HAP-1 (cell line): ENCODE measurements around the gene FAM186B.
"Not testable (repeated sequence)": the region's sequence is repeated elsewhere in the genome, so short reads cannot be mapped to it uniquely, and the experiment has no call there.

Experiments
- DNase-seq, 2 experiments: peaks; one replicate each; pipeline ENCODE4 v3.0.0-alpha.2; 2016 to 2020; ENCODE audit warnings: low spot score in 2 of 2
- H3K27me3 ChIP-seq: fragments of 250-450 bp; sonication (Bioruptor Pico); 2 replicates; pipeline ENCODE4 v1.5.1; 2020; ENCODE audit warnings: low read depth, mild to moderate bottlenecking, moderate library complexity
- H3K36me3 ChIP-seq: fragments of 250-450 bp; sonication (Bioruptor Pico); replicated peaks from 2 replicates; pipeline ENCODE4 v1.5.1; 2020; ENCODE audit warnings: mild to moderate bottlenecking
- H3K4me1 ChIP-seq: fragments of 250-450 bp; sonication (Bioruptor Pico); 2 replicates; pipeline ENCODE4 v1.5.1; 2020; ENCODE audit warnings: mild to moderate bottlenecking
- H3K4me3 ChIP-seq: fragments of 250-450 bp; sonication (Bioruptor Pico); 2 replicates; pipeline ENCODE4 v1.5.1; 2020; ENCODE audit warnings: mild to moderate bottlenecking, moderate library complexity
- H3K9me3 ChIP-seq: fragments of 250-450 bp; sonication (Bioruptor Pico); 2 replicates; pipeline ENCODE4 v1.5.1; 2020; ENCODE audit warnings: mild to moderate bottlenecking, moderate library complexity
- in situ Hi-C: fragments of 300-500 bp; cut with MboI; formaldehyde crosslinking; loops from 3 replicates; pipeline ENCODE4 v1.14.3; 2020; ENCODE audit warnings: low sequenced_read_pairs, inconsistent platforms, mixed read lengths

FAM186B gene, protein sequence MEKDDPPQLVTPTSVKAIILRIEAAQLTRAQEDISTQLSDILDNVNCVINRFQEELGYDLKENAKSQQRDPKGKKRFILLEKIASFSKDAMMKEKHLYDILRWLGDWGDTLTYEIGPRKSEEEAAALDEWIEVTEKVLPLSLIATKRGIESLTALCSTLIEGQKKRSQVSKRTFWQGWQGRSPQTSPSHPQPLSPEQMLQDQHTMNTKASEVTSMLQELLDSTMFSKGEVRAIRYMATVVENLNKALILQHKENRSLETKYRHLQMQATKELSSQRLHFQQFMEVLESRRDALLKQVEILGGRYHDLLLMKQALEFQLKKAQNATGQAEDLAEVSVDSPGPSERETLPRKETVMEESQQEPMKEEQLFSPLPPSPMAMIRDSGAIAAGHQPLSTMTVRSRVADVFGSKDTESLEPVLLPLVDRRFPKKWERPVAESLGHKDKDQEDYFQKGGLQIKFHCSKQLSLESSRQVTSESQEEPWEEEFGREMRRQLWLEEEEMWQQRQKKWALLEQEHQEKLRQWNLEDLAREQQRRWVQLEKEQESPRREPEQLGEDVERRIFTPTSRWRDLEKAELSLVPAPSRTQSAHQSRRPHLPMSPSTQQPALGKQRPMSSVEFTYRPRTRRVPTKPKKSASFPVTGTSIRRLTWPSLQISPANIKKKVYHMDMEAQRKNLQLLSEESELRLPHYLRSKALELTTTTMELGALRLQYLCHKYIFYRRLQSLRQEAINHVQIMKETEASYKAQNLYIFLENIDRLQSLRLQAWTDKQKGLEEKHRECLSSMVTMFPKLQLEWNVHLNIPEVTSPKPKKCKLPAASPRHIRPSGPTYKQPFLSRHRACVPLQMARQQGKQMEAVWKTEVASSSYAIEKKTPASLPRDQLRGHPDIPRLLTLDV

DNA sequence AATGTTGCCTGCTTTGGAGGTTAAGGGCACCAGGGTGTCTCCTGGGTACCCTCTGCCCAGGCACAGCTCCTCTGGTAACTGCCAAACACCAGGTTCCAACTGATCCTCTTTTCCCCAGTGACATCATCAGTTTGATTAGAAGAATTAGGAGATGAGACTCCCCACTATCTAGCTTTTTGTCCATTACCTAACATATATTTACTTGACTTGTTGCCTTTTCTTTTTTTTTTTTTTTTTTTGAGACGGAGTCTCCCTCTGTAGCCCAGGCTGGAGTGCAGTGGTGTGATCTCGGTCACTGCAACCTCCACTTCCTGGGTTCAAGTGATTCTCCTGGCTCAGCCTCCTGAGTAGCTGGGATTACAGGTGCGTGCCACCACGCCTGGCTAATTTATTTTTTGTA lies at the start of gene FAM186B:
FAM186B (minus strand) TSS at position 101 of the 400 bp plus-strand sequence. CDS start 162 bp downstream, outside the sequence.
- H3K36me3 ChIP-seq, H3K4me3 ChIP-seq, H3K9me3 ChIP-seq, DNase-seq, H3K27me3 ChIP-seq, in situ Hi-C loops, H3K4me1 ChIP-seq: not testable (repeated sequence)

GRCh38 chr12:49654715-49655114 lies 49.3 kb upstream of the FAM186B start:
- H3K36me3 ChIP-seq: no peaks in the 10 kb centered on the region; the same call in none of the 2 replicates
- no peaks in the 10 kb centered on the region for H3K27me3 ChIP-seq
- H3K4me3 ChIP-seq: no peak overlapping the region
- H3K4me1 ChIP-seq: no peaks in the 10 kb centered on the region
- in situ Hi-C loops: no loop called here
- DNase-seq: no peak
- no peaks in the 10 kb centered on the region for H3K9me3 ChIP-seq

DNA sequence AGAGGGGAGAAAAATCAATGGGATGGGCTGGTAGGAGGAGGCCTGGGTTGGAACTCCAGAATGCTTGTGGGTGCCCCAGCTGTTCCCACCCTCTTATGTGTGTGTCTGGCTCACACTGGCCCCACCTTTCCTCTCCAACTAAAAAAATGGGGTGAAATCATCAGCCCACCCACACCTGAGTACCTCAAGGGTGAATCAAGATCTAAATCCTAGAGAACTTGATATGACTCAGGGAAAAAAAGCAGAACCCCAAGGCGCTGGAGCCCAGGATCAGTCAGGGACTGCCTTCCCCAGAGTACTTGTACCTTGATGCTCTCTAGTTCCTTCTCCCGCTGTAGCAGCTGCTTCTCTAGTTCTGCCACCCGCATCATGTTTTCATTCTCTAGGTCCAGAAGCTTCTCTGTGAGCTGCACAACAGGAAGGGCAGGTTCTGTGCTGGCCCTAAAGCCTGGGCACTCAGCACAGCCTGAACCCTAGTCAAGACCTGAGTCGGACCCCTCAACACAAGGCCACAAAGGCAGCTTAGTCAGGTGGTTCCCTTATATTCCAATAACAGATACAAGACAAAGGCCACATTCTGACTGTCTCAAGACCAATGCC lies 47.6 kb upstream of the FAM186B start:
- DNase-seq: no peak
- in situ Hi-C loops: no loop called here
- Histone ChIP-seq H3K4me3 (no peak overlapping the region), H3K27me3 (no peaks in the 10 kb centered on the region), H3K4me1 (no peaks in the 10 kb centered on the region), H3K9me3 (no peaks in the 10 kb centered on the region), H3K36me3 (no peaks in the 10 kb centered on the region; the same call in none of the 2 replicates)

DNA sequence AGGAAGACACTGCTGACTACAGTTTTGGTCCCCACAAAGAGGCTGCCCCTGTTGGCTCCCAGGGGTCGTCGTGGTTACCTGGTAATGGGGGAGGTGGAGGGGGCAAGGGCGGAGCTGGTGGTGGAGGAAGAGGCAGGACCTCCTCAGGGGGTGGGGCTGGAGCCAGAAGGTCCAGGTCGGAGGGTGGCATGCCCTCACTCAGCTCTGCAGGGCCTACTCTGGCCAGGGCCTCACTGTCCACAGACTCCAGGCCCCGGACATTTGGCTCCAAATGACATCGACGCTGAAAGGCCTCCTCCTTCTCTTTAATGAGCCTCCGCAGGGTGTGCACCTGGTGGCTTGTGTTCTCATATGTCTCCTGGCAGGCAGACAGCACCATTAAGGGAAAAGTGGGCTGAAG lies 46.4 kb upstream of the FAM186B start:
- DNase-seq: no peak
- Histone ChIP-seq H3K9me3 (no peaks in the 10 kb centered on the region), H3K27me3 (no peaks in the 10 kb centered on the region), H3K4me3 (no peak overlapping the region), H3K4me1 (no peaks in the 10 kb centered on the region), H3K36me3 (no peaks in the 10 kb centered on the region; the same call in none of the 2 replicates)
- in situ Hi-C loops: no loop called here

DNA sequence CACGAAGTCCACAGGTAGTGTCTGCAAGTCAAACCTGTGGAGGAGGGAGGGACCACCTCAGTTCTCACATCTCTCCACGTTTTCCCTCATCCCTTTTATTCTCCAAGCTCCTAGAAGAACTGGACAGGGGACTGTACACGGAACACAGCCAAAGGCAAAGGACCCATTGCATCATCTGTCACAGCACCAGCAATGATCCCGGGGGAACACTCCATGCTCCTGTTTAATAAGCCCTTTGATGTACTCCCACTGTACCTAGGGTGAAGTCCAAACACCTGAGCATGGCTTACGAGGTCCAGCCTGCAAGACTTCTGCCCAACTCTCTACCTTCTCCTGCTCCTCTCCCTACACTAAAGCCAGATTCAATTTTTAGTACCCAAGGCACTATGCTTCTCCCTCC lies 44.5 kb upstream of the FAM186B start:
- no peaks in the 10 kb centered on the region for H3K27me3 ChIP-seq
- no peak for DNase-seq
- no peak overlapping the region for H3K4me3 ChIP-seq
- H3K36me3 ChIP-seq: peaks cover 6% of the 10 kb centered on the region
- H3K4me1 ChIP-seq: no peaks in the 10 kb centered on the region
- no peaks in the 10 kb centered on the region for H3K9me3 ChIP-seq
- in situ Hi-C loops: no loop called here

- peaks cover 6% of the 10 kb centered on the region for H3K36me3 ChIP-seq
- no peaks in the 10 kb centered on the region for H3K9me3 ChIP-seq
- no peaks in the 10 kb centered on the region for H3K4me1 ChIP-seq
- H3K27me3 ChIP-seq: no peaks in the 10 kb centered on the region
- in situ Hi-C loops: no loop called here
- DNase-seq: no peak
- no peak overlapping the region for H3K4me3 ChIP-seq
Measured at GRCh38 chr12:49649445-49649844, 44.0 kb upstream of the FAM186B start.

DNA sequence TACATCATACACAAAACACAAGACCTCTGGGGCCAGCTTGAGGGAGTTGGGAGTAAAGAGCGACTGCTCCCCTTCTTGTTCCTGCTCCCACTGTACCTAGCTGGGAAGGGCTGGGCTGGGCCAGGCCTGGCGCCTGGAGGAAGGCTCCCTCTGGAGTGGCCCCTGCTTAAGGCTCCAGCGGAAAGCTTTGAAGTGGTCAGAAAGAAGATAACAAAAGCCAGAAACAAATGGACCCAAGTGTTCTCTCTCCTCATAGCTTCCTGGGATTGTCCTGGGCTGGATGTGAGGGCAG lies 43.2 kb upstream of the FAM186B start:
- in situ Hi-C loops: no loop called here
- no peaks in the 10 kb centered on the region for H3K4me1 ChIP-seq
- no peak for DNase-seq
- no peaks in the 10 kb centered on the region for H3K9me3 ChIP-seq
- no peaks in the 10 kb centered on the region for H3K27me3 ChIP-seq
- H3K4me3 ChIP-seq: no peak overlapping the region
- H3K36me3 ChIP-seq: peaks cover 13% of the 10 kb centered on the region

DNA sequence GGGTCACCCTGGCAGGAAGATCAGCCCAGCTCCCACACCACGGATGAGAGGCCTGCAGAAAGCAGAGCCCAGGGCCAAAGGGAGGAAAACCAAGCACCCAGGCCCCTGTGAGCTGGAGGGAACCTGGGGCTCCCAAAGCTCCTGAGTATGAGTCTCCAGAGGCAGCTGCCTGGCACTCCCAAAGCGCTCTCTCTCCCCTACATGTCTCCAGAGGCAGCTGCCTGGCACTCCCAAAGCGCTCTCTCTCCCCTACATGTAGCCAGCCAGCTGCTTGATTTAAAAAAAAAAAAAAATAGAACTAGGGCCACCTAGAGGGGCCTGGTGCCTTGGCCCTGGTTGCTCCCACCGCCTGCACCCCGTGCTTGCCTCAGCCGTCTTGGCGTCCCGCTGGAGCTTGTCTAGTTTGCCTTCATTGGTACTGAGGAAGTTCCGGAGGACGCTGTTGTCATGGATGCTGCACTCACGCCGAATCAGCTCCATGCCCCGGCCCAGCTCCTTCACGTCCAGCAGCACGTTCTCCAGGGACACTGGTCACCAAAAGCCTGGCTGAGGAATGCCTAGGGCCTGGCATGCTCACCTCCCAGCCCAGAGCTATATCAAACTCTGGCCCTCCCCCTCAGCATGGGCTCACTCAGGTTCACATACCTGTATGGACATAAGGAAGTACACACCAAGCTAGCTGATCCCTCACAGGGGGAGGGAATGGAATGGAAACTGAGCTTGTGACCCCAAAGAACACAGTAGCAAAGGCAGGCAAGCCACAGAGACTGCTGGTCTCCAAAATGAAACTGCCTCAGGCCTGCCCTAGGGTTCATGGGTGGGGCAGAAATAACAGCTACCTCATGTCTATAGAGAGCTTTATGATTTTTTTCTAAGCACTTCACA lies 42.6 kb upstream of the FAM186B start:
- H3K4me1 ChIP-seq: no peaks in the 10 kb centered on the region
- no peak for DNase-seq
- no peak overlapping the region for H3K4me3 ChIP-seq
- H3K9me3 ChIP-seq: no peaks in the 10 kb centered on the region
- in situ Hi-C loops: no loop called here
- no peaks in the 10 kb centered on the region for H3K27me3 ChIP-seq
- H3K36me3 ChIP-seq: peaks cover 13% of the 10 kb centered on the region

GRCh38 chr12:49646871-49647654 lies 41.6 kb upstream of the FAM186B start:
- Histone ChIP-seq H3K4me1 (no peaks in the 10 kb centered on the region), H3K27me3 (no peaks in the 10 kb centered on the region), H3K9me3 (no peaks in the 10 kb centered on the region), H3K36me3 (peaks cover 13% of the 10 kb centered on the region), H3K4me3 (no peak overlapping the region)
- in situ Hi-C loops: no loop called here
- no peak for DNase-seq

DNA sequence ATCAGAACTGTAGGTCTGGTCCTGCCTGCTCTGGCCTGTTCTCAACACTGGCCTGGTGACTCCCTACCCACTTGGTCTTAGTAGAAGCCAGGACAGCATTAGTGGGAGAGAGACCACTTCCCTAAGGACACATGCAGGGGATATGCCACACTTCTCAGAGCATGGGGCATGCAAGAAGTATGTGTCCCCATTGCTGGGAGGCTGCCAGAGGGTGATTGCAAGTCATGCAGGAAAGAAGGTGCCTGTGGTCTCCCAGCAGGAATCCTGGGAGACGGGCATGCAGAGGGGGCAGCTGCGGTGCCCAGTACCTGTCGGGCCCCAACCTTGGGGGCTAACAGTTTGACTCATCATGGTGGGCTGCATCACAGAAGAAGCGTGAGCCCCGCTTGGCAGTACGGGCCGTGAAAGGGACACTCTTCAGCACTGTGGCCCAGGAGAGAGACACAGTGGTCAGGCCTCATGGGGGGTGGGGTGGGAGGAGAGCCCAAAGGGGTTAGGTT lies 40.9 kb upstream of the FAM186B start:
- DNase-seq: no peak
- H3K4me1 ChIP-seq: no peaks in the 10 kb centered on the region
- in situ Hi-C loops: no loop called here
- peaks cover 13% of the 10 kb centered on the region for H3K36me3 ChIP-seq
- H3K27me3 ChIP-seq: no peaks in the 10 kb centered on the region
- no peaks in the 10 kb centered on the region for H3K9me3 ChIP-seq
- H3K4me3 ChIP-seq: no peak overlapping the region

- no peak overlapping the region for H3K4me3 ChIP-seq
- peaks cover 13% of the 10 kb centered on the region for H3K36me3 ChIP-seq
- in situ Hi-C loops: no loop called here
Measured at GRCh38 chr12:49645146-49646039, 40.0 kb upstream of the FAM186B start.

DNA sequence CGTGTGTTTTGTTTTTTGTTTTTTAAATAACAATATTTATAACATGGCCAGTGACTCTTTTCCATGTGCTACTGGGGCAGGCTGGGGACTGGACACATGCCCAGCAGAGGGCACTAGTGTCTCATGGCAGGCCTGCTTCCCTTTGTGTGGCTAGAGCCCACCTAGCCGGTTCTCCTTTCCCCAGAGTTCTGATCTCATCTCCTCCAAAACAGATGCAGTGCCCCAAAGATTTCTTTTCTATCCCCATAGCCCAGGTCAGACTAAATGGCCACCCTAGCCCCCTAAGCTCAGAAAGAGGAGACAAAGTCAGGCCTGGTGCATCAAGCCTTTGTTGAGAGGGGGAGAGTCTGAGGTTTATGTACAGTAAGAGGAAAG lies 39.2 kb upstream of the FAM186B start:
- H3K9me3 ChIP-seq: no peaks in the 10 kb centered on the region
- in situ Hi-C loops: loop anchor here (5.0 kb wide), 1 partner anchor 63 kb away; the partner anchor contains the start of gene FMNL3
- H3K27me3 ChIP-seq: no peaks in the 10 kb centered on the region
- no peaks in the 10 kb centered on the region for H3K4me1 ChIP-seq
- DNase-seq: peak; percentile 58 to 81
- H3K36me3 ChIP-seq: peaks cover 13% of the 10 kb centered on the region
- H3K4me3 ChIP-seq: no peak overlapping the region

More at GRCh38 chr12:49645146-49646039, 40.0 kb upstream of the FAM186B start:
- no peak for DNase-seq
- Histone ChIP-seq H3K27me3 (no peaks in the 10 kb centered on the region), H3K9me3 (no peaks in the 10 kb centered on the region), H3K4me1 (no peaks in the 10 kb centered on the region)
